ENCODE results near the gene TNFSF12.

Gene TNFSF12

DNA sequence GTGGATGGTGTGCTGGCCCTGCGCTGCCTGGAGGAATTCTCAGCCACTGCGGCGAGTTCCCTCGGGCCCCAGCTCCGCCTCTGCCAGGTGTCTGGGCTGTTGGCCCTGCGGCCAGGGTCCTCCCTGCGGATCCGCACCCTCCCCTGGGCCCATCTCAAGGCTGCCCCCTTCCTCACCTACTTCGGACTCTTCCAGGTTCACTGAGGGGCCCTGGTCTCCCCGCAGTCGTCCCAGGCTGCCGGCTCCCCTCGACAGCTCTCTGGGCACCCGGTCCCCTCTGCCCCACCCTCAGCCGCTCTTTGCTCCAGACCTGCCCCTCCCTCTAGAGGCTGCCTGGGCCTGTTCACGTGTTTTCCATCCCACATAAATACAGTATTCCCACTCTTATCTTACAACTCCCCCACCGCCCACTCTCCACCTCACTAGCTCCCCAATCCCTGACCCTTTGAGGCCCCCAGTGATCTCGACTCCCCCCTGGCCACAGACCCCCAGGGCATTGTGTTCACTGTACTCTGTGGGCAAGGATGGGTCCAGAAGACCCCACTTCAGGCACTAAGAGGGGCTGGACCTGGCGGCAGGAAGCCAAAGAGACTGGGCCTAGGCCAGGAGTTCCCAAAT, 8.4 kb downstream of the TNFSF12 start:
- no peak overlapping the region for H3K27ac ChIP-seq (ENCODE audit: low read depth, low read length)
- no peaks in the 10 kb centered on the region for H3K9me3 ChIP-seq (ENCODE audit: insufficient read depth, low read depth, low read length)
- WGBS (ENCODE audit: extremely low coverage, insufficient coverage, insufficient read length), result 100% methylated on average over 1 of the region's 19 CpGs
- H3K79me1 ChIP-seq (ENCODE audit: low read length), result peaks cover 11% of the 10 kb centered on the region
- no peak overlapping the region for H2BK12ac ChIP-seq (ENCODE audit: low read length)
- H4K91ac ChIP-seq (ENCODE audit: low read depth, low read length), result no peak overlapping the region
- no peak overlapping the region for H3K4ac ChIP-seq (ENCODE audit: low read depth, low read length)
- H2AK5ac ChIP-seq (ENCODE audit: low read length), result no peak overlapping the region
- no peak overlapping the region for H2BK120ac ChIP-seq (ENCODE audit: insufficient read depth, low read length, poor library complexity)
- no peak overlapping the region for H4K8ac ChIP-seq (ENCODE audit: low read depth, low read length)
- no peak overlapping the region for H2BK5ac ChIP-seq (ENCODE audit: low read depth, low read length, poor library complexity)
- no peaks in the 10 kb centered on the region for H3K27me3 ChIP-seq (ENCODE audit: insufficient read depth, low read length)
- H3K4me1 ChIP-seq (ENCODE audit: control insufficient read depth in 1 of 2, insufficient read depth in 2 of 2, low read length in 2 of 2), result peaks cover 4 to 7% of the 10 kb centered on the region in 2 experiments
- peaks cover 8% of the 10 kb centered on the region for H3K79me2 ChIP-seq (ENCODE audit: control insufficient read depth, insufficient read depth, low read length, poor library complexity)
- H3K36me3 ChIP-seq (ENCODE audit: control insufficient read depth in 1 of 2, insufficient read depth in 2 of 2, low read length in 2 of 2), result no peaks in the 10 kb centered on the region
- DNase-seq, result no peak
- no peak overlapping the region for H3K18ac ChIP-seq (ENCODE audit: low read length)
- H3K9ac ChIP-seq (ENCODE audit: low read length), result no peak overlapping the region
- H3K4me3 ChIP-seq (ENCODE audit: low read depth, low read length), result no peak overlapping the region
- no peak overlapping the region for H3K23ac ChIP-seq (ENCODE audit: low read length)
- no peak overlapping the region for H3K14ac ChIP-seq (ENCODE audit: low read length)
- H3K4me2 ChIP-seq (ENCODE audit: low read length), result no peak overlapping the region
- H2AFZ ChIP-seq (ENCODE audit: insufficient read depth, low read length, poor library complexity), result no peak overlapping the region
- no peak overlapping the region for H4K12ac ChIP-seq (ENCODE audit: low read depth, low read length)

DNA sequence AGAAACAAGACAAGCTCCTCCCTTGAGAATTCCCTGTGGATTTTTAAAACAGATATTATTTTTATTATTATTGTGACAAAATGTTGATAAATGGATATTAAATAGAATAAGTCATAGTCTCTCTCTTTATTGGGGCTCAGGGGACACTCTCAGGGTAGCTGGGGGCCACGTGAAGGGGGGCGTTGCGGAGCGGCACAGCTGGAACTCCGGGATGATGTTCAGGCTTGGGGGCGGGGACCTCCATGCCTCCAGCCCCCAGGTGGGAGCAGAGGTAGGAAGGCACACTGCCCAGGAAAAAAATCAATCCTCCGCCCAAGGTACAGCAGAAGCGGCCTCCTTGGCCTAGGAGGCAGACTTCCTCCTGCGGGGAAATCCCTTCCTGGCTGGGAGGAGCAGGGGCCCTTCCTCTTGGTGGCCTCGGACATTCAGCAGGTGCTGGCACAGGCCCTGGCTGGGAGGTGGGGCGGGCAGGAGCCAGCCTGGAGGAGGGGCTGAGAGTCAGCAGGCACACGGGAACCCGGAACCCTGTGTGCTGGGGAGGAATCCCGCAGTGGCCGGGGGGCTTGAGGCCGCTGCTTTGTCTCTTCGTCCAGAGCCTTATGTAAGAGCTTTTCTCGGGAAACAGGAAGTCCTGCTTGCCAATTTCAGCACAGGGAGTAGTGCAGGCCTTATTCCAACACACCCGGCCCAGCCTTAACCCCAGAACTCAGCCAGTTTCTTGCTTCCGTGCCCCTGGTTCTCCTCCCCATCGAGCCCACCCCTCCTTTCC, 9.1 kb downstream of the TNFSF12 start:
- peak overlapping the region; percentile 57 for H2AFZ ChIP-seq (ENCODE audit: insufficient read depth, low read length, poor library complexity)

DNA sequence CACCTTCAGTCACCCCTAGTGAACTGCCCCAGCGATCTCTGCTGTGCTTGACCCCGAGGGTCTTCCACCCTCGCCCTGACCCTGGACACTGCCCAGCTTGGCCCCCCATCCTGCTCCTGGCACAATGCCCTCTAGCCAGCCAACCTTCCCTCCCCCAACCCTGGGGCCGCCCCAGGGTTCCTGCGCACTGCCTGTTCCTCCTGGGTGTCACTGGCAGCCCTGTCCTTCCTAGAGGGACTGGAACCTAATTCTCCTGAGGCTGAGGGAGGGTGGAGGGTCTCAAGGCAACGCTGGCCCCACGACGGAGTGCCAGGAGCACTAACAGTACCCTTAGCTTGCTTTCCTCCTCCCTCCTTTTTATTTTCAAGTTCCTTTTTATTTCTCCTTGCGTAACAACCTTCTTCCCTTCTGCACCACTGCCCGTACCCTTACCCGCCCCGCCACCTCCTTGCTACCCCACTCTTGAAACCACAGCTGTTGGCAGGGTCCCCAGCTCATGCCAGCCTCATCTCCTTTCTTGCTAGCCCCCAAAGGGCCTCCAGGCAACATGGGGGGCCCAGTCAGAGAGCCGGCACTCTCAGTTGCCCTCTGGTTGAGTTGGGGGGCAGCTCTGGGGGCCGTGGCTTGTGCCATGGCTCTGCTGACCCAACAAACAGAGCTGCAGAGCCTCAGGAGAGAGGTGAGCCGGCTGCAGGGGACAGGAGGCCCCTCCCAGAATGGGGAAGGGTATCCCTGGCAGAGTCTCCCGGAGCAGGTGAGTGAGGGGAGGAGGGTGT, 9.9 kb downstream of the TNFSF12 start, which contains the start of gene TNFSF13:
TSS of gene TNFSF13 (plus strand) at position 207 of the 776 bp plus-strand sequence. CDS start at position 497, 290 bp downstream.
- WGBS (ENCODE audit: extremely low coverage, insufficient coverage, insufficient read length), result no CpG with 5 or more reads among the region's 16 CpGs
- H3K27me3 ChIP-seq (ENCODE audit: insufficient read depth, low read length), result no peaks in the 10 kb centered on the region
- no peaks in the 10 kb centered on the region for H3K9me3 ChIP-seq (ENCODE audit: insufficient read depth, low read depth, low read length)

More for the DNA sequence above, 9.1 kb downstream of the TNFSF12 start:
- no CpG with 5 or more reads among the region's 21 CpGs for WGBS (ENCODE audit: extremely low coverage, insufficient coverage, insufficient read length)
- Histone ChIP-seq H3K4ac (ENCODE audit: low read depth, low read length) (no peak overlapping the region), H3K27ac (ENCODE audit: low read depth, low read length) (no peak overlapping the region), H4K8ac (ENCODE audit: low read depth, low read length) (peak overlapping the region; percentile 70), H2BK5ac (ENCODE audit: low read depth, low read length, poor library complexity) (no peak overlapping the region), H3K79me1 (ENCODE audit: low read length) (peaks cover 11% of the 10 kb centered on the region), H3K36me3 (ENCODE audit: control insufficient read depth in 1 of 2, insufficient read depth in 2 of 2, low read length in 2 of 2) (peaks cover 0 to under 1% of the 10 kb centered on the region in 2 experiments), H3K4me2 (ENCODE audit: low read length) (peak overlapping the region; percentile 41), H2BK120ac (ENCODE audit: insufficient read depth, low read length, poor library complexity) (no peak overlapping the region), H3K14ac (ENCODE audit: low read length) (peak overlapping the region; percentile 20), H2AK5ac (ENCODE audit: low read length) (no peak overlapping the region), H2BK12ac (ENCODE audit: low read length) (no peak overlapping the region), H3K27me3 (ENCODE audit: insufficient read depth, low read length) (no peaks in the 10 kb centered on the region), H4K12ac (ENCODE audit: low read depth, low read length) (peak overlapping the region; percentile 22), H3K4me1 (ENCODE audit: control insufficient read depth in 1 of 2, insufficient read depth in 2 of 2, low read length in 2 of 2) (peaks cover 4 to 12% of the 10 kb centered on the region in 2 experiments), H3K18ac (ENCODE audit: low read length) (no peak overlapping the region), H4K91ac (ENCODE audit: low read depth, low read length) (peak overlapping the region; percentile 65), H3K9ac (ENCODE audit: low read length) (peak overlapping the region; percentile 8), H3K9me3 (ENCODE audit: insufficient read depth, low read depth, low read length) (no peaks in the 10 kb centered on the region), H3K23ac (ENCODE audit: low read length) (no peak overlapping the region), H3K79me2 (ENCODE audit: control insufficient read depth, insufficient read depth, low read length, poor library complexity) (peaks cover 11% of the 10 kb centered on the region), H3K4me3 (ENCODE audit: low read depth, low read length) (no peak overlapping the region)
- no peak for DNase-seq

More for the DNA sequence above, 9.9 kb downstream of the TNFSF12 start, which contains the start of gene TNFSF13:
- Histone ChIP-seq H2BK12ac (ENCODE audit: low read length) (no peak within 1 kb of the TSS), H4K91ac (ENCODE audit: low read depth, low read length) (peak within 1 kb of the TSS; percentile 65), H3K9ac (ENCODE audit: low read length) (peak within 1 kb of the TSS; percentile 8), H3K23ac (ENCODE audit: low read length) (no peak within 1 kb of the TSS), H3K4ac (ENCODE audit: low read depth, low read length) (peak within 1 kb of the TSS; percentile 12), H3K4me3 (ENCODE audit: low read depth, low read length) (no peak within 1 kb of the TSS), H2AFZ (ENCODE audit: insufficient read depth, low read length, poor library complexity) (peak within 1 kb of the TSS; percentile 57), H3K18ac (ENCODE audit: low read length) (no peak within 1 kb of the TSS), H4K12ac (ENCODE audit: low read depth, low read length) (peak within 1 kb of the TSS; percentile 22), H3K4me1 (ENCODE audit: control insufficient read depth in 1 of 2, insufficient read depth in 2 of 2, low read length in 2 of 2) (peaks cover 4 to 12% of the 10 kb centered on the region in 2 experiments), H4K8ac (ENCODE audit: low read depth, low read length) (peak within 1 kb of the TSS; percentile 70), H3K4me2 (ENCODE audit: low read length) (peak within 1 kb of the TSS; percentile 41), H3K79me2 (ENCODE audit: control insufficient read depth, insufficient read depth, low read length, poor library complexity) (peaks cover 11% of the 10 kb centered on the region), H2BK120ac (ENCODE audit: insufficient read depth, low read length, poor library complexity) (no peak within 1 kb of the TSS), H3K79me1 (ENCODE audit: low read length) (peaks cover 11% of the 10 kb centered on the region), H3K36me3 (ENCODE audit: control insufficient read depth in 1 of 2, insufficient read depth in 2 of 2, low read length in 2 of 2) (peaks cover 4 to 8% of the 10 kb centered on the region in 2 experiments), H2AK5ac (ENCODE audit: low read length) (peak within 1 kb of the TSS; percentile 48), H2BK5ac (ENCODE audit: low read depth, low read length, poor library complexity) (no peak within 1 kb of the TSS), H3K27ac (ENCODE audit: low read depth, low read length) (no peak within 1 kb of the TSS), H3K14ac (ENCODE audit: low read length) (peak within 1 kb of the TSS; percentile 20)
- no peak for DNase-seq
